Stromal cell of bone marrow (primary cell): ENCODE results near the gene GIN1.
"Not testable (repeated sequence)": the region's sequence is repeated elsewhere in the genome, so short reads cannot be mapped to it uniquely, and the experiment has no call there.

ENCODE experiments used
- DNase-seq: peaks from one replicate; pipeline ENCODE4 v3.0.0-alpha.2; 2012; ENCODE audit warnings: low read depth

Gene GIN1

GRCh38 chr5:103119765-103120606 lies at the start of gene GIN1, which contains the start of gene PPIP5K2:
Gene GIN1, minus strand, starts transcription at chr5:103120138. Its CDS starts 11,431 bp downstream, at chr5:103108707.
Gene PPIP5K2, plus strand, starts transcription at chr5:103120301. Its CDS starts 9,289 bp downstream, at chr5:103129590.
- DNase-seq = peak; percentile 97

- no peak for DNase-seq
Measured at GRCh38 chr5:103166706-103167105, 46.8 kb upstream of the GIN1 start.

- no peak for DNase-seq
Measured at GRCh38 chr5:103151156-103151555, 31.2 kb upstream of the GIN1 start.

GRCh38 chr5:103148213-103148612 lies 28.3 kb upstream of the GIN1 start:
- no peak for DNase-seq

GRCh38 chr5:103145196-103145595 lies 25.3 kb upstream of the GIN1 start:
- no peak for DNase-seq

- DNase-seq = not testable (repeated sequence)
Measured at GRCh38 chr5:103142132-103142531, 22.2 kb upstream of the GIN1 start.

GRCh38 chr5:103139264-103139865 lies 19.4 kb upstream of the GIN1 start:
- peak; percentile 55 for DNase-seq

- DNase-seq = no peak
Measured at GRCh38 chr5:103138202-103138690, 18.3 kb upstream of the GIN1 start.

- no peak for DNase-seq
Measured at GRCh38 chr5:103135461-103135860, 15.5 kb upstream of the GIN1 start.

GRCh38 chr5:103133231-103133630 lies 13.3 kb upstream of the GIN1 start:
- no peak for DNase-seq

GRCh38 chr5:103132684-103133083 lies 12.7 kb upstream of the GIN1 start:
- DNase-seq = no peak

GRCh38 chr5:103128202-103128601 lies 8.3 kb upstream of the GIN1 start:
- DNase-seq = no peak

- DNase-seq = no peak
Measured at GRCh38 chr5:103127292-103127817, 7.4 kb upstream of the GIN1 start.

GRCh38 chr5:103126557-103126956 lies 6.6 kb upstream of the GIN1 start:
- DNase-seq = no peak

GRCh38 chr5:103122242-103122641 lies 2.3 kb upstream of the GIN1 start:
- no peak for DNase-seq

- no peak for DNase-seq
Measured at GRCh38 chr5:103120607-103121200, 766 bp upstream of the GIN1 start.

GRCh38 chr5:103119070-103119764 lies 721 bp downstream of the GIN1 start:
- DNase-seq = no peak

- no peak for DNase-seq
Measured at GRCh38 chr5:103117471-103117991, 2.4 kb downstream of the GIN1 start.

- DNase-seq = no peak
Measured at GRCh38 chr5:103114440-103114839, 5.5 kb downstream of the GIN1 start.

GRCh38 chr5:103112910-103113309 lies 7.0 kb downstream of the GIN1 start:
- DNase-seq = no peak

- no peak for DNase-seq
Measured at GRCh38 chr5:103111468-103111867, 8.5 kb downstream of the GIN1 start.

- no peak for DNase-seq
Measured at GRCh38 chr5:103110403-103110802, 9.5 kb downstream of the GIN1 start.
